Calu3 (cell line): ENCODE results near the gene PTPN14. TPM values are rescaled to one million over a fixed set of nuclear protein-coding genes. Genes with fewer than 3 reads are reported as not detected.
A peak's percentile ranks its signal among the peaks of the same experiment; 100 is the strongest.

Source experiments
- BruUV-seq: library from RNA; stranded (reverse); fragments of 400-500 nt; replicated peaks from 2 replicates; lab custom pipeline; 2021; lab: Mats Ljungman, UMichigan
- CTCF ChIA-PET: fragments of 300-600 bp; sonication (Branson Sonifier 250); formaldehyde crosslinking; loops from one replicate; lab custom pipeline; 2022; ENCODE audit warnings: antibody characterized with exemption; lab: Charles Lee
- DNase-seq: peaks from one replicate; pipeline ENCODE4 v3.0.0; 2022
- H3K27ac Mint-ChIP-seq: one replicate; pipeline ENCODE4 v1.8.0; 2022; ENCODE audit warnings: mixed read lengths; ENCODE audit not compliant: unreplicated experiment
- H3K27me3 Mint-ChIP-seq: one replicate; pipeline ENCODE4 v1.8.0; 2022; ENCODE audit warnings: mixed read lengths; ENCODE audit not compliant: unreplicated experiment
- H3K36me3 Mint-ChIP-seq: one replicate; pipeline ENCODE4 v1.8.0; 2022; ENCODE audit warnings: mild to moderate bottlenecking, moderate library complexity, mixed read lengths; ENCODE audit not compliant: insufficient read depth, unreplicated experiment
- H3K4me1 Mint-ChIP-seq: one replicate; pipeline ENCODE4 v1.8.0; 2022; ENCODE audit warnings: mild to moderate bottlenecking, low read depth, mixed read lengths; ENCODE audit not compliant: unreplicated experiment
- H3K4me3 Mint-ChIP-seq: one replicate; pipeline ENCODE4 v1.8.0; 2022; ENCODE audit warnings: mild to moderate bottlenecking, low read depth, moderate library complexity, mixed read lengths; ENCODE audit not compliant: unreplicated experiment
- H3K9me3 Mint-ChIP-seq: one replicate; pipeline ENCODE4 v1.8.0; 2022; ENCODE audit warnings: low read depth, mixed read lengths; ENCODE audit not compliant: unreplicated experiment
- intact Hi-C: fragments of 100-400 bp; cut with micrococcal nuclease; formaldehyde crosslinking; loops from one replicate; pipeline ENCODE4 v1.10.0; 2022; ENCODE audit not compliant: unreplicated experiment
- total RNA-seq: library from RNA; stranded (reverse); gene quantifications from 2 replicates; pipeline ENCODE4 v1.2.3, GENCODE V29; 2022
- TF ChIP-seq, protein P1 (sequence below): fragments of 200-600 bp; IDR thresholded peaks from one replicate; pipeline ENCODE4 v1.8.0; 2022; ENCODE audit warnings: antibody characterized with exemption; ENCODE audit not compliant: unreplicated experiment

PTPN14 gene
- total RNA-seq, 1 experiment from 2014 or later, result 77.4 TPM

DNA sequence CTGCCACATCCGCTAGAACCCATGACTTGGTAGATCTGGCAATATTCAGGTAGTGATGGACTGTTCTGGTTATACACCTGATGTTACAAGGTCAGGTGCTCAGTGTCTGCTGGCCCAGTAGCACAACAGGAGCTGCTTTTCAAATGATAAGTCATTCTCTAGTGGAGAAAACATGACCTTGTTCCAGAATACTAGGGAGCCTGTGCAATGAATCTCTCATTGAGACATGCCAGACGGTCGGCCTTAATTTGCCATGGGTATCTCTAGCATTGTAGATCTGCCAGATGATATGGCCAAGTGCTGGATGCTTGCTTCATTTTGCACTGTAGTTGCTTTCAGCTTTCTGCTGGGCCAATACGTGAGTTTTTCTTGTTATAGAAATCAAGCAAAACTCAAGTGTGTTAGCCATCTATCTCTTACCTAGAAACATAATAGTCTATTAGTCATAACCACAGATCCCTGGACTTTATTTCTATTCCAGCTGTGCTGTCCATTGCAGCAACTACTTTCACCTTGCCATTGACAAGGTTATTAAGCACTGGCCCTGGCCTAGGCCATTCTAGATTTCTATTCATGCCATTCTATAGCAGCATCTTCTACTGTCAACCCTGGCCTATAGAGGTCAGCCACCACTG is 37.7 kb upstream of the PTPN14 start:
- CTCF ChIA-PET, result interaction anchor here (0.7 to 0.9 kb wide), 2 partner anchors 15 to 37 kb away, joined by 3 read pairs; partner anchors contain the start of gene PTPN14

DNA sequence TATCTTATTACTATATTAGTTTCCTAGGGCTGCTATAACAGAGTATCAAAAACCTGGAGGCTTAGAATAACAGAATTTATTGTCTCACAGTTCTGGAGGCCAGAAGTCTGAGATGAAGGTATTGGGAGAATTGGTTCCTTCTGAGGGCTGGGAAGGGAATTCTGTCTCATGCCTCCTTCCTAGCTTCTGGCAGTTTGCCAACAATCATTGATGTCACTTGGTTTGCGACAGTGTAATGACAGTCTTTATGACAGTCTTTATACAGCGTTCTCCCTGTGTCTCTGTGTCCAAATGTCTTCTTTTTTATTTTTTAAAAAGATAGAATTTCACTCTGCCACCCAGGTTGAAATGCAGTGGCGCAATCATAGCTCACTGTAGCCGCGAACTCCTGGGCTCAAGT is 35.8 kb upstream of the PTPN14 start:
- Mint-ChIP-seq H3K4me3 (no peak overlapping the region), H3K27ac (no peak overlapping the region), H3K9me3 (no peaks in the 10 kb centered on the region), H3K27me3 (no peaks in the 10 kb centered on the region), H3K36me3 (no peaks in the 10 kb centered on the region), H3K4me1 (peaks cover 28% of the 10 kb centered on the region)
- BruUV-seq, result no TSS peak
- DNase-seq, result no peak
- TF ChIP-seq, protein P1, sequence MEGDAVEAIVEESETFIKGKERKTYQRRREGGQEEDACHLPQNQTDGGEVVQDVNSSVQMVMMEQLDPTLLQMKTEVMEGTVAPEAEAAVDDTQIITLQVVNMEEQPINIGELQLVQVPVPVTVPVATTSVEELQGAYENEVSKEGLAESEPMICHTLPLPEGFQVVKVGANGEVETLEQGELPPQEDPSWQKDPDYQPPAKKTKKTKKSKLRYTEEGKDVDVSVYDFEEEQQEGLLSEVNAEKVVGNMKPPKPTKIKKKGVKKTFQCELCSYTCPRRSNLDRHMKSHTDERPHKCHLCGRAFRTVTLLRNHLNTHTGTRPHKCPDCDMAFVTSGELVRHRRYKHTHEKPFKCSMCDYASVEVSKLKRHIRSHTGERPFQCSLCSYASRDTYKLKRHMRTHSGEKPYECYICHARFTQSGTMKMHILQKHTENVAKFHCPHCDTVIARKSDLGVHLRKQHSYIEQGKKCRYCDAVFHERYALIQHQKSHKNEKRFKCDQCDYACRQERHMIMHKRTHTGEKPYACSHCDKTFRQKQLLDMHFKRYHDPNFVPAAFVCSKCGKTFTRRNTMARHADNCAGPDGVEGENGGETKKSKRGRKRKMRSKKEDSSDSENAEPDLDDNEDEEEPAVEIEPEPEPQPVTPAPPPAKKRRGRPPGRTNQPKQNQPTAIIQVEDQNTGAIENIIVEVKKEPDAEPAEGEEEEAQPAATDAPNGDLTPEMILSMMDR, result no peak
- CTCF ChIA-PET, result interaction anchor here (7.0 kb wide), 1 partner anchor 254 kb away, joined by 79 read pairs; no protein-coding TSS in a partner anchor
- intact Hi-C loops, result loop anchor here (5.0 kb wide), 1 partner anchor 370 kb away; no protein-coding TSS in a partner anchor

More for the DNA sequence above, 37.7 kb upstream of the PTPN14 start:
- BruUV-seq, result no TSS peak
- Mint-ChIP-seq H3K4me3 (no peak overlapping the region), H3K9me3 (no peaks in the 10 kb centered on the region), H3K27me3 (no peaks in the 10 kb centered on the region), H3K36me3 (no peaks in the 10 kb centered on the region), H3K4me1 (peaks cover 10% of the 10 kb centered on the region), H3K27ac (no peak overlapping the region)
- TF ChIP-seq, protein P1, result no peak
- no peak for DNase-seq
- intact Hi-C loops, result loop anchor here (5.0 kb wide), 1 partner anchor 372 kb away; no protein-coding TSS in a partner anchor

DNA sequence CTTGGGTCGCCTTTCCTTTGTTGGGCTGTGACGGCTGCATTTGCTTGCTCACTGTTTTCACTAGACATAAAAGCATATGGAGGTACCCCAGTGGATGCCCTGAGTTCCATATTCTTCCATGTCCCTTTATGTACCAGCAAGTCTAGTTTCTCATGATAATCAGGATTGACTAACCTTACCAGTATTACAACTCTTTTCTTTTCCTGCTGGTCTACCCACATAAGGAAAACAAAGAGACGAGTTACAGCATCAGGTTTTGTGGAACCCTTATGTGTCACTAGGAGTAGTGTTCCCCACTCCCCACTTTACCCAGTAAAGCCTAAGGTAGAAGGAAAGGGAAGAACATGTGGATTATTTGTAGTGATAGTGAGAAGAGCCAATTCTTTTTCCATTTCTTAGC is 35.2 kb upstream of the PTPN14 start:
- no peak overlapping the region for H3K4me3 Mint-ChIP-seq
- H3K36me3 Mint-ChIP-seq, result no peaks in the 10 kb centered on the region
- H3K9me3 Mint-ChIP-seq, result no peaks in the 10 kb centered on the region
- no peak for DNase-seq
- intact Hi-C loops, result loop anchor here (5.0 kb wide), 1 partner anchor 369 kb away; no protein-coding TSS in a partner anchor
- BruUV-seq, result no TSS peak
- peaks cover 34% of the 10 kb centered on the region for H3K4me1 Mint-ChIP-seq
- CTCF ChIA-PET, result interaction anchor here (0.6 to 7.0 kb wide), 3 partner anchors 37 to 615 kb away, joined by 3 to 79 read pairs (median 3); no protein-coding TSS in a partner anchor
- no peak overlapping the region for H3K27ac Mint-ChIP-seq
- TF ChIP-seq, protein P1, result no peak
- H3K27me3 Mint-ChIP-seq, result no peaks in the 10 kb centered on the region

DNA sequence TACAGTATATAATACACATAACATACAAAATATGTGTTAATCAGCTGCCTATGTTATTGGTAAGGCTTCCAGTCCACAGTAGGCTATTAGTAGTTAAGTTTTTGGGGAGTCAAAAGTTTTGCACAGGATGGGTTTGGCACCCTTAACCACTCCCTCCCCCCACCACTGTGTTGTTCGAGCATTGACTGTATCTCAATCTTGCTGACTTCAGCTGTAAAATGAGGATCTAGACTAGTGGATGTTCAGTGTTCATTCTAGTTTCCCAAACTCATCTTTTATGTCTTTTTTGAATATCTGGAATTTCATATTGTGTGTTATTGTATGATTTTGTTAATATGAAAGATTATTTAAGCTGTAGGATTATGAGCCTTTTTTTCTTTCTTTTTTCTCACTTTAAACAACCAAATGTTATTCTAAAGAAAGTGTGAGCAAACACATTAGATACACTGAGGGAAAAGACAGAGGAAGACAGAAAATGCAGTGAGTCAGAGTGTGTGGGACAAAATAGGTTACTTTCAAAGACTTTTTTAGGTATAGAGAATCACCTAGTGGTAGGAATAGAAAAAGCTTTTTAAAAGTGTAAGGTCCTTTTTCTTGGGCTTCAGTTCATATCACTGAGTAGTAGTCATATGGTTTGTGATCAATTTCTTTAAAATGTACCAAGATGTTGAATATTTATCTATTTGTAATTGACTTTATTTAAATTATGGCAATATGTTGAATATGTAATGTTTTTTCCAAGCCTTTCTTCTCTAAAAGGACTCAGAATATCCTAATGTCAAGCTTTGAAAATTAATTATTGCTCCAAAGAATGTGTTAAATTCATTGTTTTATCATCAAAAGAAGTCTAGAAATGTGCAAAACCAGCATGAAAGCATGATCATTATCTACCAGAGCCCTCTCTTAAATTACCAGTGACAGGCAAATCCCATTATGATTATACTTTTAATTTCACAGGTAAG is 33.7 kb upstream of the PTPN14 start:
- H3K27me3 Mint-ChIP-seq, result no peaks in the 10 kb centered on the region
- peaks cover 45% of the 10 kb centered on the region for H3K4me1 Mint-ChIP-seq
- no peak overlapping the region for H3K4me3 Mint-ChIP-seq
- BruUV-seq, result no TSS peak
- intact Hi-C loops, result loop anchor here (1.0 to 5.0 kb wide), 4 partner anchors 197 to 368 kb away; no protein-coding TSS in a partner anchor
- H3K9me3 Mint-ChIP-seq, result no peaks in the 10 kb centered on the region
- no peaks in the 10 kb centered on the region for H3K36me3 Mint-ChIP-seq
- TF ChIP-seq, protein P1, result peak; percentile 44
- no peak for DNase-seq
- CTCF ChIA-PET, result interaction anchor here (0.6 to 7.0 kb wide), 11 partner anchors 9 to 256 kb away, joined by 3 to 79 read pairs (median 5); partner anchors contain the start of gene PTPN14
- H3K27ac Mint-ChIP-seq, result no peak overlapping the region
